Trophoblast cell (in vitro differentiated cells and primary cell): ENCODE results near the gene LDLRAD3.
"Not testable (repeated sequence)": the region's sequence is repeated elsewhere in the genome, so short reads cannot be mapped to it uniquely, and the experiment has no call there.

Experiments
- DNase-seq, 2 donors: peaks; one replicate each; pipeline ENCODE4 v3.0.0-alpha.2; 2016
- H2AFZ ChIP-seq: 2 replicates; pipeline ENCODE4 v1.6.1; 2013; ENCODE audit warnings: low read length, moderate library complexity, mild to moderate bottlenecking; ENCODE audit not compliant: insufficient read depth, poor library complexity
- H2AK5ac ChIP-seq: 2 replicates; pipeline ENCODE4 v1.6.1; 2013; ENCODE audit warnings: mild to moderate bottlenecking, low read length
- H2BK120ac ChIP-seq: 2 replicates; pipeline ENCODE4 v1.6.1; 2013; ENCODE audit warnings: low read length, mild to moderate bottlenecking, moderate library complexity; ENCODE audit not compliant: insufficient read depth, poor library complexity
- H2BK12ac ChIP-seq: 2 replicates; pipeline ENCODE4 v1.6.1; 2013; ENCODE audit warnings: mild to moderate bottlenecking, low read length, moderate library complexity
- H2BK5ac ChIP-seq: 2 replicates; pipeline ENCODE4 v1.6.1; 2013; ENCODE audit warnings: low read length, low read depth, moderate library complexity, mild to moderate bottlenecking; ENCODE audit not compliant: poor library complexity
- H3K14ac ChIP-seq: 2 replicates; pipeline ENCODE4 v1.6.1; 2013; ENCODE audit warnings: mild to moderate bottlenecking, low read length
- H3K18ac ChIP-seq: 2 replicates; pipeline ENCODE4 v1.6.1; 2013; ENCODE audit warnings: mild to moderate bottlenecking, low read length
- H3K23ac ChIP-seq: 2 replicates; pipeline ENCODE4 v1.6.1; 2013; ENCODE audit warnings: low read length
- H3K27ac ChIP-seq: 2 replicates; pipeline ENCODE4 v1.5.1; 2013; ENCODE audit warnings: low read depth, mild to moderate bottlenecking, inconsistent platforms, low read length, moderate library complexity
- H3K27me3 ChIP-seq: 2 replicates; pipeline ENCODE4 v1.6.1; 2013; ENCODE audit warnings: inconsistent platforms, mild to moderate bottlenecking, low read length, moderate library complexity; ENCODE audit not compliant: insufficient read depth
- H3K36me3 ChIP-seq, 2 experiments: 1 replicate in 1 of 2; 2 replicates in 1 of 2; pipeline ENCODE4 v1.6.1; 2013; ENCODE audit warnings: low read length in 2 of 2, mild to moderate bottlenecking in 2 of 2, moderate library complexity in 1 of 2; ENCODE audit not compliant: insufficient read depth in 2 of 2, control insufficient read depth in 1 of 2
- H3K4ac ChIP-seq: 2 replicates; pipeline ENCODE4 v1.6.1; 2013; ENCODE audit warnings: low read depth, mild to moderate bottlenecking, low read length, moderate library complexity
- H3K4me1 ChIP-seq, 2 experiments: 1 replicate in 1 of 2; 2 replicates in 1 of 2; pipeline ENCODE4 v1.6.1; 2013; ENCODE audit warnings: low read length in 2 of 2, mild to moderate bottlenecking in 2 of 2, moderate library complexity in 1 of 2; ENCODE audit not compliant: insufficient read depth in 2 of 2, control insufficient read depth in 1 of 2
- H3K4me2 ChIP-seq: 2 replicates; pipeline ENCODE4 v1.6.1; 2013; ENCODE audit warnings: inconsistent platforms, mild to moderate bottlenecking, low read length, moderate library complexity
- H3K4me3 ChIP-seq: 2 replicates; pipeline ENCODE4 v1.5.1; 2013; ENCODE audit warnings: mild to moderate bottlenecking, low read depth, low read length, inconsistent platforms
- H3K79me1 ChIP-seq: one replicate; pipeline ENCODE4 v1.6.1; 2013; ENCODE audit warnings: low read length
- H3K79me2 ChIP-seq: 2 replicates; pipeline ENCODE4 v1.6.1; 2013; ENCODE audit warnings: low read length, mild to moderate bottlenecking; ENCODE audit not compliant: control insufficient read depth, insufficient read depth, poor library complexity
- H3K9ac ChIP-seq: 2 replicates; pipeline ENCODE4 v1.6.1; 2013; ENCODE audit warnings: mild to moderate bottlenecking, low read length
- H3K9me3 ChIP-seq: 2 replicates; pipeline ENCODE4 v1.6.1; 2013; ENCODE audit warnings: low read depth, mild to moderate bottlenecking, control low read depth, inconsistent platforms, low read length; ENCODE audit not compliant: insufficient read depth
- H4K12ac ChIP-seq: 2 replicates; pipeline ENCODE4 v1.6.1; 2013; ENCODE audit warnings: low read depth, mild to moderate bottlenecking, low read length, moderate library complexity
- H4K8ac ChIP-seq: 2 replicates; pipeline ENCODE4 v1.6.1; 2013; ENCODE audit warnings: low read depth, mild to moderate bottlenecking, low read length, moderate library complexity
- H4K91ac ChIP-seq: one replicate; pipeline ENCODE4 v1.6.1; 2013; ENCODE audit warnings: low read depth, mild to moderate bottlenecking, low read length, moderate library complexity
- WGBS: extraction: QIAGEN DNeasy Blood & Tissue Kit; methylation state at CpG from one replicate; pipeline ENCODE4 v1.1.7; 2013; ENCODE audit warnings: missing lambda C conversion rate; ENCODE audit not compliant: insufficient read length, insufficient coverage; ENCODE audit errors: extremely low coverage; 5-methylcytosine and 5-hydroxymethylcytosine counted together

LDLRAD3 gene

GRCh38 chr11:35906277-35906661 is 37.6 kb upstream of the LDLRAD3 start:
- Histone ChIP-seq H3K79me2 (no peaks in the 10 kb centered on the region), H3K9me3 (no peaks in the 10 kb centered on the region), H2AK5ac (no peak overlapping the region), H2AFZ (no peak overlapping the region), H2BK5ac (no peak overlapping the region), H3K27ac (no peak overlapping the region), H3K9ac (no peak overlapping the region), H4K12ac (no peak overlapping the region), H4K91ac (no peak overlapping the region), H3K27me3 (no peaks in the 10 kb centered on the region), H3K4me3 (no peak overlapping the region), H2BK120ac (no peak overlapping the region), H3K4ac (no peak overlapping the region), H3K36me3 (no peaks in the 10 kb centered on the region), H2BK12ac (no peak overlapping the region), H3K14ac (no peak overlapping the region), H3K23ac (no peak overlapping the region), H3K79me1 (no peaks in the 10 kb centered on the region), H4K8ac (no peak overlapping the region), H3K18ac (no peak overlapping the region), H3K4me1 (no peaks in the 10 kb centered on the region), H3K4me2 (no peak overlapping the region)
- no peak for DNase-seq
- no CpG with 5 or more reads among the region's 2 CpGs for WGBS

GRCh38 chr11:35906681-35907080 is 37.2 kb upstream of the LDLRAD3 start:
- no peak overlapping the region for H4K91ac ChIP-seq
- no peak overlapping the region for H2BK120ac ChIP-seq
- no peak overlapping the region for H4K12ac ChIP-seq
- H3K36me3 ChIP-seq: no peaks in the 10 kb centered on the region
- H3K23ac ChIP-seq: no peak overlapping the region
- H2BK5ac ChIP-seq: no peak overlapping the region
- no peak overlapping the region for H3K4me3 ChIP-seq
- WGBS: no CpG with 5 or more reads among the region's 3 CpGs
- no peaks in the 10 kb centered on the region for H3K79me2 ChIP-seq
- no peak overlapping the region for H3K4me2 ChIP-seq
- no peaks in the 10 kb centered on the region for H3K27me3 ChIP-seq
- H2AFZ ChIP-seq: no peak overlapping the region
- H4K8ac ChIP-seq: no peak overlapping the region
- H3K27ac ChIP-seq: no peak overlapping the region
- no peak overlapping the region for H2AK5ac ChIP-seq
- H3K14ac ChIP-seq: no peak overlapping the region
- H3K9me3 ChIP-seq: no peaks in the 10 kb centered on the region
- H3K79me1 ChIP-seq: no peaks in the 10 kb centered on the region
- DNase-seq: no peak
- no peak overlapping the region for H3K4ac ChIP-seq
- H3K4me1 ChIP-seq: no peaks in the 10 kb centered on the region
- H3K18ac ChIP-seq: no peak overlapping the region
- no peak overlapping the region for H2BK12ac ChIP-seq
- no peak overlapping the region for H3K9ac ChIP-seq

GRCh38 chr11:35907648-35908431 is 36.0 kb upstream of the LDLRAD3 start:
- no peak overlapping the region for H4K91ac ChIP-seq
- H3K14ac ChIP-seq: no peak overlapping the region
- no peak overlapping the region for H3K23ac ChIP-seq
- no peak overlapping the region for H3K4me2 ChIP-seq
- no peaks in the 10 kb centered on the region for H3K27me3 ChIP-seq
- no peak overlapping the region for H3K27ac ChIP-seq
- no peak overlapping the region for H3K9ac ChIP-seq
- no peak overlapping the region for H4K12ac ChIP-seq
- H3K79me2 ChIP-seq: no peaks in the 10 kb centered on the region
- no peak overlapping the region for H3K4me3 ChIP-seq
- no peaks in the 10 kb centered on the region for H3K36me3 ChIP-seq
- H2AK5ac ChIP-seq: no peak overlapping the region
- H3K4me1 ChIP-seq: no peaks in the 10 kb centered on the region
- H3K79me1 ChIP-seq: no peaks in the 10 kb centered on the region
- no peaks in the 10 kb centered on the region for H3K9me3 ChIP-seq
- WGBS: no CpG with 5 or more reads among the region's 4 CpGs
- no peak overlapping the region for H2BK5ac ChIP-seq
- H2BK120ac ChIP-seq: no peak overlapping the region
- no peak for DNase-seq
- H4K8ac ChIP-seq: no peak overlapping the region
- H3K18ac ChIP-seq: no peak overlapping the region
- H3K4ac ChIP-seq: no peak overlapping the region
- H2BK12ac ChIP-seq: no peak overlapping the region
- H2AFZ ChIP-seq: no peak overlapping the region

- not testable (repeated sequence) for H3K4me3 ChIP-seq, H3K36me3 ChIP-seq, H2AK5ac ChIP-seq, H3K79me2 ChIP-seq, H3K14ac ChIP-seq, H2AFZ ChIP-seq, H2BK12ac ChIP-seq, H3K23ac ChIP-seq, H2BK120ac ChIP-seq, DNase-seq, H3K9me3 ChIP-seq, H3K4ac ChIP-seq, H2BK5ac ChIP-seq, H3K18ac ChIP-seq, H3K4me2 ChIP-seq, H4K91ac ChIP-seq, H3K79me1 ChIP-seq, H3K9ac ChIP-seq, H3K27me3 ChIP-seq, H3K27ac ChIP-seq, H3K4me1 ChIP-seq, H4K8ac ChIP-seq, H4K12ac ChIP-seq
- WGBS: no CpG with 5 or more reads among the region's 5 CpGs
These were observed 35.5 kb upstream of the LDLRAD3 start for GRCh38 chr11:35908432-35908771.
